GM12864 (cell line): Measurements from ENCODE around the gene TES.

Experiments used
- DNase-seq: peaks from one replicate; pipeline ENCODE4 v3.0.0-alpha.2; 2011; ENCODE audit warnings: low read depth
- H3K4me3 ChIP-seq: 2 replicates; pipeline ENCODE4 v1.5.1; 2011; ENCODE audit warnings: mild to moderate bottlenecking, low read depth, low read length, control low read depth
- TF ChIP-seq, protein P1 (sequence below): IDR thresholded peaks from 2 replicates; pipeline ENCODE4 v1.5.1; 2011; ENCODE audit warnings: low read depth, mild to moderate bottlenecking, moderate library complexity, low read length, control low read depth, inconsistent platforms; ENCODE audit errors: missing control alignments

Gene TES, protein sequence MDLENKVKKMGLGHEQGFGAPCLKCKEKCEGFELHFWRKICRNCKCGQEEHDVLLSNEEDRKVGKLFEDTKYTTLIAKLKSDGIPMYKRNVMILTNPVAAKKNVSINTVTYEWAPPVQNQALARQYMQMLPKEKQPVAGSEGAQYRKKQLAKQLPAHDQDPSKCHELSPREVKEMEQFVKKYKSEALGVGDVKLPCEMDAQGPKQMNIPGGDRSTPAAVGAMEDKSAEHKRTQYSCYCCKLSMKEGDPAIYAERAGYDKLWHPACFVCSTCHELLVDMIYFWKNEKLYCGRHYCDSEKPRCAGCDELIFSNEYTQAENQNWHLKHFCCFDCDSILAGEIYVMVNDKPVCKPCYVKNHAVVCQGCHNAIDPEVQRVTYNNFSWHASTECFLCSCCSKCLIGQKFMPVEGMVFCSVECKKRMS

DNA sequence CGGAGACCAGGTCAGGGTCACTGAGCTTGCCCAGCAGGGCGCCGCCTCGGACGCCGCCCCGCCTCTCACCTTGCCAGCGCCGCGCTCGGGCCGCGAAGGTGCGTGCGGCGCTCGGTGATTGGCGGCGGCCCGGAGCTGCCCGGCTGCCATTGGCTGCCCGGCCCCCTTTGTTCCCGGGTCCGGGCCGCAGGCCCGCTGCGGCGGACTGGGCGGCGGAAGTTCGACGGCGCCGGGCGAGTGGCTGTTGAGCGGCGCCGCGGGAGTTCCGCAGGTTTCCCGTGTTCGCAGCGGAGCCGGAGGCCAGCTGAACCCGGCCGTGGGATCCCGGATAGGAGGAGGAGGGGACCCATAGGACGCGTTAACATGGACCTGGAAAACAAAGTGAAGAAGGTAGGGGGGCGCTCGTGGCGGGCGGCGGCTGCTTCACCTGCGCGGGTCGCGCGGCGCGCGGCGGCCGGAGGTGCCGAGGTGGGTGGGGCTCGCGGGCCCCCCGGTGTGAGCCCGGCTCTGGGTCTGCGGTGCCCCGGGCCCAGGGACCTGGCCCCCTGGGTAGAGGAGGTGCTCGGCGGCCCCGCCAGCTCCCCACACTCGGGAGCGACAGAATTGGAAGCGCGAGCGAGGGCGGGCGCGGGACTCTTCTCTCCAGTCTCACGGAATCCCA lies at the start of gene TES:
TSS of gene TES (plus strand) at position 195 of the 661 bp plus-strand sequence. CDS start at position 364, 169 bp downstream.
- peak; percentile 33 for DNase-seq
- H3K4me3 ChIP-seq = peak within 1 kb of the TSS; percentile 94
- TF ChIP-seq, protein P1, sequence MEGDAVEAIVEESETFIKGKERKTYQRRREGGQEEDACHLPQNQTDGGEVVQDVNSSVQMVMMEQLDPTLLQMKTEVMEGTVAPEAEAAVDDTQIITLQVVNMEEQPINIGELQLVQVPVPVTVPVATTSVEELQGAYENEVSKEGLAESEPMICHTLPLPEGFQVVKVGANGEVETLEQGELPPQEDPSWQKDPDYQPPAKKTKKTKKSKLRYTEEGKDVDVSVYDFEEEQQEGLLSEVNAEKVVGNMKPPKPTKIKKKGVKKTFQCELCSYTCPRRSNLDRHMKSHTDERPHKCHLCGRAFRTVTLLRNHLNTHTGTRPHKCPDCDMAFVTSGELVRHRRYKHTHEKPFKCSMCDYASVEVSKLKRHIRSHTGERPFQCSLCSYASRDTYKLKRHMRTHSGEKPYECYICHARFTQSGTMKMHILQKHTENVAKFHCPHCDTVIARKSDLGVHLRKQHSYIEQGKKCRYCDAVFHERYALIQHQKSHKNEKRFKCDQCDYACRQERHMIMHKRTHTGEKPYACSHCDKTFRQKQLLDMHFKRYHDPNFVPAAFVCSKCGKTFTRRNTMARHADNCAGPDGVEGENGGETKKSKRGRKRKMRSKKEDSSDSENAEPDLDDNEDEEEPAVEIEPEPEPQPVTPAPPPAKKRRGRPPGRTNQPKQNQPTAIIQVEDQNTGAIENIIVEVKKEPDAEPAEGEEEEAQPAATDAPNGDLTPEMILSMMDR = no peak

- H3K4me3 ChIP-seq = no peak overlapping the region
- DNase-seq = no peak
- TF ChIP-seq, protein P1 = no peak
These were observed 48.6 kb upstream of the TES start for GRCh38 chr7:116161728-116162127.

DNA sequence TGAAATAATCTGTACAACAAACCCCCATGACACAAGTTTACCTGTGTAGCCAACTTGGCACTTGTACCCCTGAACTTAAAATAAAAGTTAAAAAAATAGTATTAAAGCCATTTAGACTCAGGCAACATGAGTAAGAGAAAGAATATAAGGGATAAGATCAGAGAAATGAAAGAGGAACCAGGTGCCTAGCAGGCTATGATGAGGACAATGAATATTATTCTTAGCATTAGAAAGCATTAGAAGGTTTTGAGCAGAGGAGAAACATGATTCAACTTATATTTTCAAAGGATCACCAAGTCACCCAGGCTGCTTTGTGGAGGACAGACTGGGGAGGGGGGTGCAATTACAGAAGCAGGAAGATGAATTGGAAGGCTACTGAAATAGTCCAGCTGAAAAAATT lies 48.1 kb upstream of the TES start:
- TF ChIP-seq, protein P1 = no peak
- no peak overlapping the region for H3K4me3 ChIP-seq
- DNase-seq = no peak

DNA sequence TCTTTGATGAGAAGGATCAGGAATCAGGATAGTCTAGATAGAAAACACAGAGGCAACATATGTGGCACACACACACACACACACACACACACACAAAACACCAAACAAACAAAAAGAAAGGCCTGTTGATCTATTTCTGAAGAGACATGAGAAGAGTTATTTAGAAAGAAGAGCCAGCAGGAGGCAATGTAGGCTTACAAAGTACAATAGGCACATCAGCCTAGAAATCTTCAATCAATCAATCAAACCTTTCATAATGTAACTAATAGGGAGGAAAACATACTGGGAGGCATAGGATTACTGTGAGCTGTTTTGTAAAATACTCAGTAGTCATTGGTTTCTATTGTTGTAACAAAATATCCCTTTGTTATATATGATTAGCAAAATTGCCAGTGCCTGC lies 47.3 kb upstream of the TES start:
- no peak for DNase-seq
- no peak overlapping the region for H3K4me3 ChIP-seq
- TF ChIP-seq, protein P1 = peak; percentile 34

DNA sequence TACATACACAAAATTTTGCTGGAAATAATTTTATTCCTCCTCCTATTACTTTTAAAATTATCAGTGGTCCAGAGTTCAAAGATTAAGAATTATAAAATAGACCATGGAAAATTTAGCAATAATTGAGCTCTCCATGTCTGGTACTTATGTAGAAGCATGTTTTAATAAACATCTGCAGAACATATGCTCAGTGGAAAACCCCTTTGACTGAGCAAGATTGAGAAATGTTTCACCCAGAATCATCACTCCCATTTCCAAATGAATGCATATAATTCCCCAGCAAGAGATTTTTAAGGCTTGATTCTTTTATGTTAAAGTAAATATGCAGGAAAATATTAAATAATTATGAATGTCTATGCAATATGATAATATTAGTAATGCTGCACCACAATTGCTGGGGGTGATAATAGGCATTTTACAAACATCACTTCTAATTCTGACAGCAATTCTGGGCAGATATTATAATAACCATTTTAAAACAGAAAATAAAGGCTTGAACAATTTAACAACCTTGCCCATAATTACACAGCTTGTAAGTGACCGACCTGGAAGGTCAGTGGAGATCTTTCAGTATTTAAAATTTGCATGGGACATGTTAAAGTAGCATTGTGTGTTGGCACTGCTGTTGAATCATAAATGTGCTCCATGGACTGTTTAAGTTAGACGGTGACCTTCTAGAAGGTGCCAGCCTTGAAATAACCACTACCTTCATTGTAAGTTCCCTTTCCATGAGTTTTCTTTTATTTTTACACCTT lies 45.6 kb upstream of the TES start:
- TF ChIP-seq, protein P1 = no peak
- H3K4me3 ChIP-seq = no peak overlapping the region
- no peak for DNase-seq

GRCh38 chr7:116165717-116166116 lies 44.6 kb upstream of the TES start:
- peak; percentile 49 for DNase-seq
- TF ChIP-seq, protein P1 = no peak
- H3K4me3 ChIP-seq = no peak overlapping the region
